Upper lobe of left lung (tissue), 4 donors: ENCODE results near the gene MAP2K5.

Experiments used
- POLR2AphosphoS5 ChIP-seq, 2 donors: sonication (generic); formaldehyde crosslinking; IDR thresholded peaks; one replicate each; pipeline ENCODE4 v1.5.1; 2017; ENCODE audit warnings: antibody characterized with exemption in 2 of 2
- TF ChIP-seq, protein P1 (sequence below), 6 experiments: fragments of 450-650 bp in 4 of 6; fragments of 200-600 bp in 2 of 6; sonication (generic) in 2 of 6; IDR thresholded peaks; one replicate each; pipeline ENCODE4 v1.5.1; 2016 to 2019; ENCODE audit warnings: antibody characterized with exemption in 6 of 6

DNA sequence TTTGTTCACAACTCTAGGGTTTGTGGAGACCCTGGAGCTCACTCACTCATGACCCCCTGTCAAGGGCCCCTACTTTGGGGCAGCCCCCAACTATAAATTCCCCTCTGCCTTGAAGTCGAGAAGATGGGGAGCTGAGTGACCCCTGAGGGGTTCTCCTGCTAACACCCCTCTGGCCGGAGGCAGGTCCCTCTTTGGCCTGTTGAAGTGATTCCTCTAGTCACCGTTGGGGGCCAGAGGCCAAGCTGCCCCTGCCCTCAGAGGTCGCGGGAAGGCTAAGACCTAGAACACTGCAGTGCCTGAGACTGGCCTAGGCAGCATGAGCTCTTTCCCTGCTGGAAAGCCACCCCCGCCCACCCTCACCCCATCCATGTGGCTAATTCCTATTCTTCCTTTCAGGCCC, 267.4 kb downstream of the MAP2K5 start:
- TF ChIP-seq, protein P1, sequence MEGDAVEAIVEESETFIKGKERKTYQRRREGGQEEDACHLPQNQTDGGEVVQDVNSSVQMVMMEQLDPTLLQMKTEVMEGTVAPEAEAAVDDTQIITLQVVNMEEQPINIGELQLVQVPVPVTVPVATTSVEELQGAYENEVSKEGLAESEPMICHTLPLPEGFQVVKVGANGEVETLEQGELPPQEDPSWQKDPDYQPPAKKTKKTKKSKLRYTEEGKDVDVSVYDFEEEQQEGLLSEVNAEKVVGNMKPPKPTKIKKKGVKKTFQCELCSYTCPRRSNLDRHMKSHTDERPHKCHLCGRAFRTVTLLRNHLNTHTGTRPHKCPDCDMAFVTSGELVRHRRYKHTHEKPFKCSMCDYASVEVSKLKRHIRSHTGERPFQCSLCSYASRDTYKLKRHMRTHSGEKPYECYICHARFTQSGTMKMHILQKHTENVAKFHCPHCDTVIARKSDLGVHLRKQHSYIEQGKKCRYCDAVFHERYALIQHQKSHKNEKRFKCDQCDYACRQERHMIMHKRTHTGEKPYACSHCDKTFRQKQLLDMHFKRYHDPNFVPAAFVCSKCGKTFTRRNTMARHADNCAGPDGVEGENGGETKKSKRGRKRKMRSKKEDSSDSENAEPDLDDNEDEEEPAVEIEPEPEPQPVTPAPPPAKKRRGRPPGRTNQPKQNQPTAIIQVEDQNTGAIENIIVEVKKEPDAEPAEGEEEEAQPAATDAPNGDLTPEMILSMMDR (IDR thresholded peaks at IDR 0.05), result no peak
- TF ChIP-seq POLR2AphosphoS5 (IDR thresholded peaks at IDR 0.05), result no peak
